Measurements from ENCODE around the gene PSMG3. TPM values are rescaled to one million over a fixed set of nuclear protein-coding genes. Genes with fewer than 3 reads are reported as not detected.
A peak's percentile ranks its signal among the peaks of the same experiment; 100 is the strongest.

Gene PSMG3
- total RNA-seq, 4 donors from 2014 or later, result 36.3 to 42.3 (median 39.5) TPM

DNA sequence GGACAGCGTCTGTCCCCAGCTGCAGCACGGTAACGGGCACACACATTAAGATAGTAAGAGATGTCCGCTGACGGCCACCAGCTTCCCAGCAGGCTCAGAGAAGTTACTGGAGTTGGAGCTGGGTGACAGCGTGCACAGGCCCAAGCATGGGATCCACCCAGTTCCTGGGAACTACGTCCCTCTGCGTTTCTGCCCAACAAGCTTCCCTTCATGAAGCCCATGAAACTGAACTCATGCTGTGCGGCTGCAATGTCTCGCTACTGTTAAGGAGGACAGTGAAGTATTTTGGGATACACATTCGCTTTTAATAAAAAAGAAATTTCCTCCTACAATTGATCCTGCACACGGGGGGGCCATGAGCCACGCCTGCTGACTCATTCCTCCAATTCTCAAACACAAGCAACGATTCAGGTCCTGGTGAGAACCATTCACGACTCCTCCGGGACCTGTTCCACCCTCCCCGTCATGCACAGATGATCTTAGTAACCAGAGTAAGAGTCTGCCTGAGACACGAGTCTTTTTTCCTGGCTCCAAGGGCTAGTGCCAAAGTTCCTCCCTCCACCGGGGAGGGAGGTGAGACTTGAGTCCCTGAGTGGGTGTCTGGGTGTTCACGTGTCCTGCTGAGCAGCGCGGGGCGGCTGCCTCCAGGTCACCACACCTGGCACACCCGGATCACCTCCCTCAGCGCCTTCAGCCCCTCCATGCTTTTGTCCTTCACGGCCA lies 2.6 kb downstream of the PSMG3 start:
- peak in 1 of 2 donors; percentile 6 for TF ChIP-seq EP300 (IDR thresholded peaks at IDR 0.05)
- TF ChIP-seq POLR2A (IDR thresholded peaks at IDR 0.05), result no peak
- peak; percentile 40 to 66 for DNase-seq (ENCODE audit: low spot score in 2 of 2)
- Histone ChIP-seq H3K4me1 (peaks cover 0 to 51% (median 22%) of the 10 kb centered on the region in 4 donors), H3K27me3 (no peaks in the 10 kb centered on the region), H3K36me3 (peaks cover 0 to 36% (median 0%) of the 10 kb centered on the region in 3 donors), H3K4me3 (no peak overlapping the region), H3K9me3 (no peaks in the 10 kb centered on the region), H3K27ac (peak overlapping the region in 3 of 4 donors; percentile 51 to 95 (median 54))
- 72 to 79% methylated on average over 26 of the region's 26 CpGs for WGBS, 2 donors

DNA sequence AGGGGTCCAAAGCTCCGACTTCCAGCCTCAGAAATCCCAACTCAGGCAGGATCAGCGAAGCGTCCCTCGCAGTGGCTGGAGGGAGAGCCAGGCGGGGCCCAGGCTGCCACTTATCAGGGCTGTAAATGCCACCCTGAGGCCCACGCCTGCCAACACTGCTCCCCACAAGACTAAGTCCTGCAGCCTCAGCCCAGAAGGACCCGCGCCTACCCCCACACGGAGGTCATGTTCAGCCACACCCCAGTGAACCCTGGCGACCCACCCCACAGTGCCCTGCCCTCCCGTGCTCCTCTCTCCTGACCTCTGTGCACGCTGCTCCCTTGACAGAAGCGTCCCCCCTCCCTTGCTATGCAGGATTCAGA lies 3.2 kb downstream of the PSMG3 start:
- Histone ChIP-seq H3K9me3 (no peaks in the 10 kb centered on the region), H3K4me3 (no peak overlapping the region), H3K27me3 (no peaks in the 10 kb centered on the region), H3K27ac (peak overlapping the region in 3 of 4 donors; percentile 47 to 95 (median 55)), H3K36me3 (peaks cover 0 to 36% (median 0%) of the 10 kb centered on the region in 3 donors), H3K4me1 (peaks cover 0 to 46% (median 16%) of the 10 kb centered on the region in 4 donors)
- no peak for DNase-seq (ENCODE audit: low spot score in 2 of 2)
- WGBS, 2 donors, result 70 to 77% methylated on average over 8 to 13 of the region's 13 CpGs
- no peak for TF ChIP-seq EP300 (IDR thresholded peaks at IDR 0.05)

DNA sequence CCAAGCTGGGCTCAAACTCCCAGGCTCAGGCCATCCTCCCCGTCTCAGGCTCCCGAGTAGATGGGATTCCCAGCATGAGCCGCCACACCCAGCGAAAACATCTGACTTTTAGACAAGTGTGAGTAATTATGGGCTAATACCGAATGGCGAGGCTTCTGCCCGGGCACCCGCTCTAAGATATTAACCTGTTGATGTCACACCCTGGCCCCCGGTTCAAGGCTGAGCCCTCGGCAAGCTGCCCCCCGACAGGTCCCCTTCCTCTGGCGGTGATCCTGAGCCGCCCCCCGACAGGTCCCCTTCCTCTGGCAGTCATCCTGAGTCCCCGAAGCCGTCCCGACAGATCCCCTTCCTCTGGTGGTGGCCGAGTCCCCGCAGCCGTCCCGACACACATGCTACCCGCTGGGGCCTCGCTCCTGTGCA lies 5.2 kb downstream of the PSMG3 start:
- H3K4me1 ChIP-seq, result peaks cover 0 to 38% (median 11%) of the 10 kb centered on the region in 4 donors
- H3K36me3 ChIP-seq, result peaks cover 0 to 36% (median 0%) of the 10 kb centered on the region in 3 donors
- no peaks in the 10 kb centered on the region for H3K9me3 ChIP-seq
- 61 to 69% methylated on average over 23 of the region's 23 CpGs for WGBS, 2 donors
- no peak for DNase-seq (ENCODE audit: low spot score in 2 of 2)
- peak overlapping the region in 2 of 4 donors; percentile 49 to 69 for H3K27ac ChIP-seq
- TF ChIP-seq EP300 (IDR thresholded peaks at IDR 0.05) (no peak), POLR2A (IDR thresholded peaks at IDR 0.05) (no peak)
- TF ChIP-seq, protein P1, sequence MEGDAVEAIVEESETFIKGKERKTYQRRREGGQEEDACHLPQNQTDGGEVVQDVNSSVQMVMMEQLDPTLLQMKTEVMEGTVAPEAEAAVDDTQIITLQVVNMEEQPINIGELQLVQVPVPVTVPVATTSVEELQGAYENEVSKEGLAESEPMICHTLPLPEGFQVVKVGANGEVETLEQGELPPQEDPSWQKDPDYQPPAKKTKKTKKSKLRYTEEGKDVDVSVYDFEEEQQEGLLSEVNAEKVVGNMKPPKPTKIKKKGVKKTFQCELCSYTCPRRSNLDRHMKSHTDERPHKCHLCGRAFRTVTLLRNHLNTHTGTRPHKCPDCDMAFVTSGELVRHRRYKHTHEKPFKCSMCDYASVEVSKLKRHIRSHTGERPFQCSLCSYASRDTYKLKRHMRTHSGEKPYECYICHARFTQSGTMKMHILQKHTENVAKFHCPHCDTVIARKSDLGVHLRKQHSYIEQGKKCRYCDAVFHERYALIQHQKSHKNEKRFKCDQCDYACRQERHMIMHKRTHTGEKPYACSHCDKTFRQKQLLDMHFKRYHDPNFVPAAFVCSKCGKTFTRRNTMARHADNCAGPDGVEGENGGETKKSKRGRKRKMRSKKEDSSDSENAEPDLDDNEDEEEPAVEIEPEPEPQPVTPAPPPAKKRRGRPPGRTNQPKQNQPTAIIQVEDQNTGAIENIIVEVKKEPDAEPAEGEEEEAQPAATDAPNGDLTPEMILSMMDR (IDR thresholded peaks at IDR 0.05), result no peak
- no peak overlapping the region for H3K4me3 ChIP-seq
- H3K27me3 ChIP-seq, result no peaks in the 10 kb centered on the region

DNA sequence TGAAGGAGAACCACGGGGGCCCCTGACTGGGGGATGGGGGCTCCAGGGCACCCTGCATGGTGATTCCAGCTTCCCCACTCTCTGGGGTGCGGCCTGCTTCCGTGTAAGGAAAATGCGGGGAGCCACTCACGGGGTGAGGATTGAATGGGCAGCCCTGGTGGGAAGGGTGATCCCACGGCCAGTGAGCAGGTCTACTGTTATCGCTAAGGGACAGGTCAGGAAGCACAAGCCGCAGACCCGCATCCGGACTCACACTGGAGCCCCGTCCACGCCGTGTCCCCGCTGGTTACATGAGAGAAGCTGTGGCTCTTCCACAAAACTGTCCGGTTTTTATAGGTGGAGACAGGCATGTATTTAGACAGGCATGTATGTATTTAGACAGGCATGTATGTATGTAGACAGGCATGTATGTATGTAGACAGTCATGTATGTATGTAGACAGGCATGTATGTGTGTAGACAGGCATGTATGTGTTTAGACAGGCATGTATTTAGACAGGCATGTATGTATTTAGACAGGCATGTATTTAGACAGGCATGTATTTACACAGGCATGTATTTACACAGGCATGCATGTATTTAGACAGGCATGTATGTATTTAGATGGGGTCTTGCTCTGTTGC lies 5.7 kb downstream of the PSMG3 start:
- peaks cover 0 to 36% (median 0%) of the 10 kb centered on the region in 3 donors for H3K36me3 ChIP-seq
- TF ChIP-seq EP300 (IDR thresholded peaks at IDR 0.05) (no peak), POLR2A (IDR thresholded peaks at IDR 0.05) (no peak)
- TF ChIP-seq, protein P1 (IDR thresholded peaks at IDR 0.05), result no peak
- peaks cover 0 to 2% of the 10 kb centered on the region in 2 donors for H3K27me3 ChIP-seq
- no peaks in the 10 kb centered on the region for H3K9me3 ChIP-seq
- no peak overlapping the region for H3K4me3 ChIP-seq
- peaks cover 0 to 32% (median 7%) of the 10 kb centered on the region in 4 donors for H3K4me1 ChIP-seq
- WGBS, 2 donors, result 82 to 92% methylated on average over 15 of the region's 15 CpGs
- DNase-seq (ENCODE audit: low spot score in 2 of 2), result no peak
- peak overlapping the region in 1 of 4 donors; percentile 31 for H3K27ac ChIP-seq

DNA sequence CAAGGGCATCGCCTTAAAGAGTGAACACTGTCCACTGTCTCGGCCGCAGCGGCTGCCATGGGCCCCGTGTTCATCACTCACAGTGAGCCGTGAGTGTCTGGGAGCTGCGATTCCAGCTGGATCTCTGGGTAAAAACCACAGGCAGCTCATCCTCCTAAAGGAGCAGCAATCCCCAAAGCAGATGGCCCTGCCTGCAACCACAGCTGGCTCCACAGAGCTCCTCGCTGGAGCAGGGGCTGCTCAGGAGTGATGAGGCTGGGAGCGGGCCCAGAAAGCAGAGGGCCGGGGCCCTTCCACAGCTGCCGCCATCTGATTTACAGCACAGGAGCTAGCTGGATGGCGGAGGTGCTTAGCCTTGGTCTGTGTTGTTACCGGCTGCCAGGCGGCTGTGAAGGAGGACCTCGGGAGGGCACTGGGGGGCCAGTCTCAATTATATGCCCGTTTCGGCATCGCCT lies 7.2 kb downstream of the PSMG3 start:
- peaks cover 0 to 23% (median 0%) of the 10 kb centered on the region in 4 donors for H3K4me1 ChIP-seq
- no peaks in the 10 kb centered on the region for H3K9me3 ChIP-seq
- H3K27ac ChIP-seq, result no peak overlapping the region
- peaks cover 0 to 16% of the 10 kb centered on the region in 2 donors for H3K27me3 ChIP-seq
- peaks cover 0 to 32% (median 0%) of the 10 kb centered on the region in 3 donors for H3K36me3 ChIP-seq
- no peak overlapping the region for H3K4me3 ChIP-seq
- no peak for TF ChIP-seq EP300 (IDR thresholded peaks at IDR 0.05)
- no peak for TF ChIP-seq POLR2A (IDR thresholded peaks at IDR 0.05)
- TF ChIP-seq, protein P1 (IDR thresholded peaks at IDR 0.05), result no peak
- DNase-seq (ENCODE audit: low spot score in 2 of 2), result no peak
- 71 to 72% methylated on average over 16 to 18 of the region's 18 CpGs for WGBS, 2 donors

DNA sequence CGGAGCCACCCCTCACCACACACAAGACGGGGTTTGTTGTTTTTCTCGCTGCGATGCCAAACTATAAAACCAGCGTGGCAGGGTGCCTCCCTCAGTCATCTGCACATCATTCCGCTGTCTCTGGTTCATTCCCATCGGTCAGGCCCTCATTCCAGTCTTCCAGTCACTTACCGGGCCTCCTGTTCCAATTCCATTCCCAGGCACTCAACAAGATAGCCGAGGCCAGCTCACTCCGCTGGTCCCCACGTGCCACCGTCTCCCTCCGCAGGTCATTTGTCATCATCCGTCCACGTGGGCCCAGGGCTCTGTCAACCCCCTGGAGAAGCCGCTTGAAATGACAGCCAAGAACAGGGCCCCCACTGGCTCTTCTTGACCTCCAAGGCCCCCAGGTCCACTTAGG lies 7.7 kb downstream of the PSMG3 start:
- peaks cover 0 to 18% (median 0%) of the 10 kb centered on the region in 4 donors for H3K4me1 ChIP-seq
- H3K36me3 ChIP-seq, result peaks cover 0 to 27% (median 0%) of the 10 kb centered on the region in 3 donors
- 54 to 56% methylated on average over 16 of the region's 16 CpGs for WGBS, 2 donors
- peaks cover 0 to 16% of the 10 kb centered on the region in 2 donors for H3K27me3 ChIP-seq
- no peak for DNase-seq (ENCODE audit: low spot score in 2 of 2)
- H3K9me3 ChIP-seq, result no peaks in the 10 kb centered on the region
- H3K4me3 ChIP-seq, result no peak overlapping the region
- H3K27ac ChIP-seq, result no peak overlapping the region
- TF ChIP-seq EP300 (IDR thresholded peaks at IDR 0.05) (no peak), POLR2A (IDR thresholded peaks at IDR 0.05) (no peak)
- TF ChIP-seq, protein P1 (IDR thresholded peaks at IDR 0.05), result no peak
